ENCODE data around the gene IL21R.

Gene IL21R

GRCh38 chr16:27365142-27366089, 36.6 kb upstream of the IL21R start:
- H3K9ac ChIP-seq (ENCODE audit: low read depth, low read length) = no peak overlapping the region
- H3K4me3 ChIP-seq (ENCODE audit: low read length) = no peak overlapping the region
- H3K27me3 ChIP-seq (ENCODE audit: insufficient read depth, low read length) = no peaks in the 10 kb centered on the region
- H3K4me1 ChIP-seq (ENCODE audit: insufficient read depth, low read length) = no peaks in the 10 kb centered on the region; the same call in 1 of the 2 replicates
- H3K9me3 ChIP-seq (ENCODE audit: insufficient read depth, low read depth, low read length) = no peaks in the 10 kb centered on the region
- no peak overlapping the region for H3K27ac ChIP-seq (ENCODE audit: low read depth, low read length)
- peaks cover 18% of the 10 kb centered on the region for H3K36me3 ChIP-seq (ENCODE audit: insufficient read depth, low read length)
- WGBS = 83% methylated on average over 7 of the region's 7 CpGs

GRCh38 chr16:27366687-27367460, 35.1 kb upstream of the IL21R start:
- Histone ChIP-seq H3K9me3 (ENCODE audit: insufficient read depth, low read depth, low read length) (no peaks in the 10 kb centered on the region), H3K36me3 (ENCODE audit: insufficient read depth, low read length) (peaks cover 15% of the 10 kb centered on the region), H3K27me3 (ENCODE audit: insufficient read depth, low read length) (no peaks in the 10 kb centered on the region), H3K27ac (ENCODE audit: low read depth, low read length) (no peak overlapping the region), H3K4me3 (ENCODE audit: low read length) (no peak overlapping the region), H3K4me1 (ENCODE audit: insufficient read depth, low read length) (no peaks in the 10 kb centered on the region; the same call in 1 of the 2 replicates), H3K9ac (ENCODE audit: low read depth, low read length) (no peak overlapping the region)
- WGBS = 91% methylated on average over 14 of the region's 14 CpGs

- Histone ChIP-seq H3K4me1 (ENCODE audit: insufficient read depth, low read length) (no peaks in the 10 kb centered on the region; the same call in 1 of the 2 replicates), H3K9ac (ENCODE audit: low read depth, low read length) (no peak overlapping the region), H3K4me3 (ENCODE audit: low read length) (no peak overlapping the region), H3K9me3 (ENCODE audit: insufficient read depth, low read depth, low read length) (no peaks in the 10 kb centered on the region), H3K36me3 (ENCODE audit: insufficient read depth, low read length) (peaks cover 6% of the 10 kb centered on the region), H3K27me3 (ENCODE audit: insufficient read depth, low read length) (no peaks in the 10 kb centered on the region), H3K27ac (ENCODE audit: low read depth, low read length) (no peak overlapping the region)
- 80% methylated on average over 23 of the region's 27 CpGs for WGBS
These were observed 34.3 kb upstream of the IL21R start for GRCh38 chr16:27367461-27368357.

- no peak overlapping the region for H3K27ac ChIP-seq (ENCODE audit: low read depth, low read length)
- 66% methylated on average over 9 of the region's 9 CpGs for WGBS
- H3K36me3 ChIP-seq (ENCODE audit: insufficient read depth, low read length) = peaks cover under 1% of the 10 kb centered on the region; the same call in 1 of the 2 replicates
- H3K27me3 ChIP-seq (ENCODE audit: insufficient read depth, low read length) = no peaks in the 10 kb centered on the region
- no peaks in the 10 kb centered on the region for H3K9me3 ChIP-seq (ENCODE audit: insufficient read depth, low read depth, low read length)
- H3K9ac ChIP-seq (ENCODE audit: low read depth, low read length) = no peak overlapping the region
- H3K4me3 ChIP-seq (ENCODE audit: low read length) = no peak overlapping the region
- H3K4me1 ChIP-seq (ENCODE audit: insufficient read depth, low read length) = no peaks in the 10 kb centered on the region; the same call in 1 of the 2 replicates
These were observed 33.6 kb upstream of the IL21R start for GRCh38 chr16:27368358-27368722.

GRCh38 chr16:27369806-27370205, 32.2 kb upstream of the IL21R start:
- no peak overlapping the region for H3K4me3 ChIP-seq (ENCODE audit: low read length)
- H3K9ac ChIP-seq (ENCODE audit: low read depth, low read length) = no peak overlapping the region
- H3K9me3 ChIP-seq (ENCODE audit: insufficient read depth, low read depth, low read length) = no peaks in the 10 kb centered on the region
- H3K4me1 ChIP-seq (ENCODE audit: insufficient read depth, low read length) = no peaks in the 10 kb centered on the region; the same call in 1 of the 2 replicates
- no peaks in the 10 kb centered on the region for H3K27me3 ChIP-seq (ENCODE audit: insufficient read depth, low read length)
- H3K27ac ChIP-seq (ENCODE audit: low read depth, low read length) = no peak overlapping the region
- WGBS = 86% methylated on average over 3 of the region's 3 CpGs
- no peaks in the 10 kb centered on the region for H3K36me3 ChIP-seq (ENCODE audit: insufficient read depth, low read length)

- Histone ChIP-seq H3K36me3 (ENCODE audit: insufficient read depth, low read length) (no peaks in the 10 kb centered on the region), H3K27ac (ENCODE audit: low read depth, low read length) (no peak overlapping the region), H3K4me3 (ENCODE audit: low read length) (no peak overlapping the region), H3K4me1 (ENCODE audit: insufficient read depth, low read length) (no peaks in the 10 kb centered on the region), H3K9me3 (ENCODE audit: insufficient read depth, low read depth, low read length) (no peaks in the 10 kb centered on the region), H3K9ac (ENCODE audit: low read depth, low read length) (no peak overlapping the region), H3K27me3 (ENCODE audit: insufficient read depth, low read length) (no peaks in the 10 kb centered on the region)
These were observed 31.7 kb upstream of the IL21R start for GRCh38 chr16:27370318-27370717.

- Histone ChIP-seq H3K27ac (ENCODE audit: low read depth, low read length) (no peak overlapping the region), H3K4me3 (ENCODE audit: low read length) (no peak overlapping the region), H3K9ac (ENCODE audit: low read depth, low read length) (no peak overlapping the region), H3K36me3 (ENCODE audit: insufficient read depth, low read length) (no peaks in the 10 kb centered on the region), H3K9me3 (ENCODE audit: insufficient read depth, low read depth, low read length) (no peaks in the 10 kb centered on the region), H3K4me1 (ENCODE audit: insufficient read depth, low read length) (no peaks in the 10 kb centered on the region), H3K27me3 (ENCODE audit: insufficient read depth, low read length) (no peaks in the 10 kb centered on the region)
- whole genome bisulfite sequencing = 93% methylated on average over 2 of the region's 3 CpGs
These were observed 28.7 kb upstream of the IL21R start for GRCh38 chr16:27373312-27373711.

- Histone ChIP-seq H3K36me3 (ENCODE audit: insufficient read depth, low read length) (no peaks in the 10 kb centered on the region), H3K4me3 (ENCODE audit: low read length) (no peak overlapping the region), H3K27me3 (ENCODE audit: insufficient read depth, low read length) (no peaks in the 10 kb centered on the region), H3K9me3 (ENCODE audit: insufficient read depth, low read depth, low read length) (no peaks in the 10 kb centered on the region), H3K9ac (ENCODE audit: low read depth, low read length) (no peak overlapping the region), H3K4me1 (ENCODE audit: insufficient read depth, low read length) (no peaks in the 10 kb centered on the region), H3K27ac (ENCODE audit: low read depth, low read length) (no peak overlapping the region)
- 91% methylated on average over 7 of the region's 8 CpGs for whole genome bisulfite sequencing
These were observed 27.7 kb upstream of the IL21R start for GRCh38 chr16:27374221-27374803.

- H3K27ac ChIP-seq (ENCODE audit: low read depth, low read length) = no peak overlapping the region
- no peak overlapping the region for H3K4me3 ChIP-seq (ENCODE audit: low read length)
- H3K27me3 ChIP-seq (ENCODE audit: insufficient read depth, low read length) = no peaks in the 10 kb centered on the region
- no peak overlapping the region for H3K9ac ChIP-seq (ENCODE audit: low read depth, low read length)
- no peaks in the 10 kb centered on the region for H3K4me1 ChIP-seq (ENCODE audit: insufficient read depth, low read length)
- H3K36me3 ChIP-seq (ENCODE audit: insufficient read depth, low read length) = no peaks in the 10 kb centered on the region
- H3K9me3 ChIP-seq (ENCODE audit: insufficient read depth, low read depth, low read length) = no peaks in the 10 kb centered on the region
- WGBS = 26% methylated on average over 9 of the region's 9 CpGs
These were observed 27.1 kb upstream of the IL21R start for GRCh38 chr16:27374804-27375425.

Data from HUES64 (cell line).